ENCODE data around the gene SMTNL2.

DNA sequence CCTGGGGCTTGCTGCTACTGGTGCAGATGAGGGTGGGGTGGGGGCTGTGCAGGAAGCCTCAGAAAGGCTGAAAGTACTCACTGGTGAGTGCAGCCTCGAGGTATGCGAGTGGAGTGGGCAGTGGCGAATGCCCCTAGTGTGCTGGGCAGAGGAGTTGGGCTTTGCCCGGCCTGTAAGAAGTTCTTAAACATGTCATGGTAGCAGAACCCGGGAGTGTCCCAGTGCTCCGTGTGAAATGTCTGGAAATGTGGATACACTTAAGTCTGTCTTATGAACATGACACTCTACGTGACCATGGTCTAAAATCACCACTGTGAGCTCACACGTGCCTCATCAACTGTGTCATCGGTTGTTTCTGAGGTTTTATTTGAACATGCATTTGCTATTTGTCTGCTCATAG, 1.7 kb downstream of the SMTNL2 start:
- TF ChIP-seq CHD1 (IDR thresholded peaks at IDR 0.05; ENCODE audit: low read depth, low read length) (no peak), RAD21 (IDR thresholded peaks at IDR 0.05; ENCODE audit: low read length) (no peak), BHLHE40 (IDR thresholded peaks at IDR 0.05; ENCODE audit: low read depth, low read length) (no peak), CEBPB (IDR thresholded peaks at IDR 0.05; ENCODE audit: low read depth, low read length) (no peak), SMC3 (IDR thresholded peaks at IDR 0.05; ENCODE audit: low read depth, low read length) (no peak), RCOR1 (IDR thresholded peaks at IDR 0.05; ENCODE audit: insufficient replicate concordance, low read length) (no peak), USF2 (IDR thresholded peaks at IDR 0.05; ENCODE audit: low read depth, low read length) (no peak), MAFK (IDR thresholded peaks at IDR 0.05; ENCODE audit: low read depth, low read length) (no peak), POLR2A (IDR thresholded peaks at IDR 0.05; ENCODE audit: low read depth, low read length) (no peak), MXI1 (IDR thresholded peaks at IDR 0.05; ENCODE audit: borderline replicate concordance, low read depth, low read length) (no peak), MAZ (IDR thresholded peaks at IDR 0.05; ENCODE audit: borderline replicate concordance, low read depth, low read length) (no peak), FOS (IDR thresholded peaks at IDR 0.05; ENCODE audit: low read depth, low read length) (no peak), RFX5 (IDR thresholded peaks at IDR 0.05; ENCODE audit: low read depth, low read length) (no peak)
- TF ChIP-seq, protein P1, sequence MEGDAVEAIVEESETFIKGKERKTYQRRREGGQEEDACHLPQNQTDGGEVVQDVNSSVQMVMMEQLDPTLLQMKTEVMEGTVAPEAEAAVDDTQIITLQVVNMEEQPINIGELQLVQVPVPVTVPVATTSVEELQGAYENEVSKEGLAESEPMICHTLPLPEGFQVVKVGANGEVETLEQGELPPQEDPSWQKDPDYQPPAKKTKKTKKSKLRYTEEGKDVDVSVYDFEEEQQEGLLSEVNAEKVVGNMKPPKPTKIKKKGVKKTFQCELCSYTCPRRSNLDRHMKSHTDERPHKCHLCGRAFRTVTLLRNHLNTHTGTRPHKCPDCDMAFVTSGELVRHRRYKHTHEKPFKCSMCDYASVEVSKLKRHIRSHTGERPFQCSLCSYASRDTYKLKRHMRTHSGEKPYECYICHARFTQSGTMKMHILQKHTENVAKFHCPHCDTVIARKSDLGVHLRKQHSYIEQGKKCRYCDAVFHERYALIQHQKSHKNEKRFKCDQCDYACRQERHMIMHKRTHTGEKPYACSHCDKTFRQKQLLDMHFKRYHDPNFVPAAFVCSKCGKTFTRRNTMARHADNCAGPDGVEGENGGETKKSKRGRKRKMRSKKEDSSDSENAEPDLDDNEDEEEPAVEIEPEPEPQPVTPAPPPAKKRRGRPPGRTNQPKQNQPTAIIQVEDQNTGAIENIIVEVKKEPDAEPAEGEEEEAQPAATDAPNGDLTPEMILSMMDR (conservative IDR thresholded peaks at IDR 0.05; ENCODE audit: low read depth, low read length), result no peak

Measured in IMR-90 (cell line).